Common myeloid progenitor, CD34-positive (primary cell): ENCODE data around the gene FOXK2.
A peak's percentile ranks its signal among the peaks of the same experiment; 100 is the strongest.

Experiments used
- CTCF ChIA-PET: fragments of 350-600 bp; sonication (Branson Sonifier 250); formaldehyde crosslinking; loops from one replicate; lab custom pipeline; 2021; ENCODE audit warnings: antibody characterized with exemption; lab: Charles Lee
- POLR2A ChIA-PET: fragments of 350-600 bp; sonication (Branson Sonifier 250); formaldehyde crosslinking; loops from one replicate; lab custom pipeline; 2021; ENCODE audit warnings: antibody characterized with exemption; lab: Charles Lee
- DNase-seq, 3 donors: peaks; one replicate each; pipeline versions ENCODE4 v3.0.0 to v3.0.0-alpha.2; 2013
- H3K27ac ChIP-seq, 2 experiments: 1 replicate in 1 of 2; 2 replicates in 1 of 2; pipeline ENCODE4 v1.7.0; 2013; ENCODE audit warnings: inconsistent platforms in 2 of 2, low read length in 2 of 2, mild to moderate bottlenecking in 2 of 2, low read depth in 1 of 2, moderate library complexity in 1 of 2; ENCODE audit not compliant: severe bottlenecking in 2 of 2, insufficient read depth in 1 of 2, poor library complexity in 1 of 2
- H3K27me3 ChIP-seq, 5 experiments: replicated peaks in 2 of 5; 1 replicate in 3 of 5; 2 replicates in 2 of 5; pipeline versions ENCODE4 v1.6.1 to v1.7.0; 2013; ENCODE audit warnings: low read length in 4 of 5, mild to moderate bottlenecking in 2 of 5, moderate library complexity in 2 of 5, inconsistent platforms in 1 of 5; ENCODE audit not compliant: insufficient read depth in 5 of 5, control insufficient read depth in 4 of 5
- H3K36me3 ChIP-seq, 4 experiments: 1 replicate in 2 of 4; 2 replicates in 2 of 4; pipeline versions ENCODE4 v1.6.1 to v1.7.0; 2013; ENCODE audit warnings: low read length in 3 of 4, control low read depth in 1 of 4, mild to moderate bottlenecking in 1 of 4; ENCODE audit not compliant: control insufficient read depth in 4 of 4, insufficient read depth in 4 of 4
- H3K4me1 ChIP-seq, 4 experiments: 1 replicate in 3 of 4; 2 replicates in 1 of 4; pipeline versions ENCODE4 v1.6.1 to v1.7.1; 2013; ENCODE audit warnings: low read length in 3 of 4, mild to moderate bottlenecking in 3 of 4, control low read depth in 1 of 4, inconsistent platforms in 1 of 4, moderate library complexity in 1 of 4; ENCODE audit not compliant: control insufficient read depth in 4 of 4, insufficient read depth in 4 of 4; ENCODE audit errors: control extremely low read depth in 1 of 4
- H3K4me3 ChIP-seq, 7 experiments: 1 replicate in 4 of 7; 2 replicates in 3 of 7; pipeline versions ENCODE4 v1.5.1 to v1.7.0; 2013; ENCODE audit warnings: mild to moderate bottlenecking in 7 of 7, low read length in 6 of 7, moderate library complexity in 6 of 7, inconsistent platforms in 2 of 7, low read depth in 2 of 7, control low read depth in 1 of 7; ENCODE audit not compliant: insufficient read depth in 4 of 7, control insufficient read depth in 1 of 7; ENCODE audit errors: extremely low read depth in 1 of 7
- H3K9me3 ChIP-seq, 5 experiments: 1 replicate in 4 of 5; 2 replicates in 1 of 5; pipeline versions ENCODE4 v1.6.1 to v1.7.1; 2013; ENCODE audit warnings: low read length in 4 of 5, mild to moderate bottlenecking in 2 of 5, inconsistent platforms in 1 of 5, low read depth in 1 of 5, moderate library complexity in 1 of 5; ENCODE audit not compliant: control insufficient read depth in 4 of 5, insufficient read depth in 2 of 5; ENCODE audit errors: control extremely low read depth in 1 of 5
- WGBS: methylation state at CpG from one replicate; pipeline ENCODE4 v1.1.5; 2013; ENCODE audit not compliant: insufficient coverage; 5-methylcytosine and 5-hydroxymethylcytosine counted together

Gene FOXK2

DNA sequence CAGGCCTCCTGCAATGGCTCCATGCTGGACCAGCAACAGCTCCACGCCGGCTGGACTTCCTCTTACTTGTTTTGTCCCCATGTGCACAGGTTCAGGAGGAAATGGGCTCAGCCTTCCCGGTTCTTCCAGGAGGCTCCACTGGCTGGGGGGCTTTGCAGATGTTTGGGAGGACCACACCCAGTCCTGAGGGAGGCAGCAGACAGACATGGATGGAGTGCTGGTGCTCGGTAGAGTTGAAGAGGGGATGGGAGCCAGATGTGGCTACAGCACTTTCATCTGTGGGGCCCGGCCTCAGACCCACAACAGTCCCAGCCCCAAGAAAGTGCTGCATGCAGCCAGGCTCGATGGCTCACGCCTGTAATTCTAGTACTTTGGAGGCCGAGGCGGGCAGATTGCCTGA lies 39.2 kb upstream of the FOXK2 start:
- WGBS: 96% methylated on average over 7 of the region's 9 CpGs
- H3K4me1 ChIP-seq: peaks cover 0 to 11% (median 0%) of the 10 kb centered on the region in 4 experiments
- H3K27ac ChIP-seq: no peak overlapping the region
- ChIA-PET CTCF (interaction anchor here (0.9 to 3.1 kb wide), 6 partner anchors 10 to 74 kb away, joined by 3 to 12 read pairs (median 5); no protein-coding TSS in a partner anchor), POLR2A (interaction anchor here (0.6 to 0.8 kb wide), 3 partner anchors 17 to 390 kb away, joined by 3 read pairs; no protein-coding TSS in a partner anchor)
- H3K36me3 ChIP-seq: peaks cover 4 to 85% (median 58%) of the 10 kb centered on the region in 4 experiments
- no peaks in the 10 kb centered on the region for H3K27me3 ChIP-seq
- no peaks in the 10 kb centered on the region for H3K9me3 ChIP-seq
- H3K4me3 ChIP-seq: no peak overlapping the region
- no peak for DNase-seq

DNA sequence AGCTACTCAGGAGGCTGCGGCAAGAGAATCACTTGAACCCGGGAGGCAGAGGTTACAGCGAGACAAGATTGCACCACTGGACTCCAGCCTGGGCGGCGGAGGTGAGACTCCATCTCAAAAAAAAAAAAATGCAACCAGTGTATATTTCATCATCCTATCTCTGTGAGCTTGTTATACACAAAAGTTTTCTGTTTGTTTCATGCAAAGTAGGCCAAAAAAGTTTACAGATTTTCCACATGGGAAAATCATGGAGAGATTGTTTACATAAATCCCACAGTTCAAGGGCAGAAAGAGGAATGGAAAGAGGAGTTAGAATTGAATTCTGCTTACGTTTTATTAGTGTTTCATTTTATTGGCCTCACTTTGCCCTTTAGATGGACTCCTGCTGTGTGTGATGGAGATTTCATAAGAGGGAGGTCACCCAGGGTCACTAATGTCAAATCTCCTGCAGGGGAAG lies 36.3 kb upstream of the FOXK2 start:
- DNase-seq: no peak
- no peaks in the 10 kb centered on the region for H3K27me3 ChIP-seq
- 100% methylated on average over 4 of the region's 6 CpGs for WGBS
- no peaks in the 10 kb centered on the region for H3K9me3 ChIP-seq
- H3K4me3 ChIP-seq: no peak overlapping the region
- H3K27ac ChIP-seq: no peak overlapping the region
- CTCF ChIA-PET: interaction anchor here (1.1 kb wide), 1 partner anchor 8 kb away, joined by 3 read pairs; no protein-coding TSS in a partner anchor
- POLR2A ChIA-PET: interaction anchor here (0.6 kb wide), 1 partner anchor 151 kb away, joined by 3 read pairs; no protein-coding TSS in a partner anchor
- H3K36me3 ChIP-seq: peaks cover 9 to 94% (median 81%) of the 10 kb centered on the region in 4 experiments
- H3K4me1 ChIP-seq: peaks cover 0 to 11% (median 0%) of the 10 kb centered on the region in 4 experiments

DNA sequence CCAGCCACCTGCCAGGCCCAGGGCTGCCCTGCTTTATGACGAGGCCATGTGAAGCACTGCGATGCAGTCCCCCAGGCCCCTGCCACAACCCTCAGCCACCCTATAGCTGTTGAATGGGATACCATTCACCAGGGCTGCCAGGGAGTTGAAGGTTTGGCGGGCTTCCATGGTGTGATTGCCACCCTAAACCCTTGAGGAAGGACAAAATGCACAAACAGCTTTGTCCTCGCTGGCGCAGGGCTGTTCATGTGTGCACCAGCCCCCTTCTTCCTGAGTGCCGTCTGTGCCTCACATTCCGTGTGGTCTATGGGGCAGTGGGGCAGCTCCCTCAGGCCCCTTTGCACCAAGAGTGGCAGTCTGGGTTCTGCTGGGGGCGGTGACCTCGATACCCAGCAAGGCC lies 35.7 kb upstream of the FOXK2 start:
- ChIA-PET CTCF (interaction anchor here (1.1 kb wide), 1 partner anchor 8 kb away, joined by 3 read pairs; no protein-coding TSS in a partner anchor), POLR2A (no interaction called here)
- Histone ChIP-seq H3K4me1 (peaks cover 0 to 6% (median 0%) of the 10 kb centered on the region in 4 experiments), H3K9me3 (no peaks in the 10 kb centered on the region), H3K27ac (no peak overlapping the region), H3K36me3 (peaks cover 9 to 92% (median 78%) of the 10 kb centered on the region in 4 experiments), H3K27me3 (no peaks in the 10 kb centered on the region), H3K4me3 (no peak overlapping the region)
- WGBS: 97% methylated on average over 9 of the region's 9 CpGs
- no peak for DNase-seq

DNA sequence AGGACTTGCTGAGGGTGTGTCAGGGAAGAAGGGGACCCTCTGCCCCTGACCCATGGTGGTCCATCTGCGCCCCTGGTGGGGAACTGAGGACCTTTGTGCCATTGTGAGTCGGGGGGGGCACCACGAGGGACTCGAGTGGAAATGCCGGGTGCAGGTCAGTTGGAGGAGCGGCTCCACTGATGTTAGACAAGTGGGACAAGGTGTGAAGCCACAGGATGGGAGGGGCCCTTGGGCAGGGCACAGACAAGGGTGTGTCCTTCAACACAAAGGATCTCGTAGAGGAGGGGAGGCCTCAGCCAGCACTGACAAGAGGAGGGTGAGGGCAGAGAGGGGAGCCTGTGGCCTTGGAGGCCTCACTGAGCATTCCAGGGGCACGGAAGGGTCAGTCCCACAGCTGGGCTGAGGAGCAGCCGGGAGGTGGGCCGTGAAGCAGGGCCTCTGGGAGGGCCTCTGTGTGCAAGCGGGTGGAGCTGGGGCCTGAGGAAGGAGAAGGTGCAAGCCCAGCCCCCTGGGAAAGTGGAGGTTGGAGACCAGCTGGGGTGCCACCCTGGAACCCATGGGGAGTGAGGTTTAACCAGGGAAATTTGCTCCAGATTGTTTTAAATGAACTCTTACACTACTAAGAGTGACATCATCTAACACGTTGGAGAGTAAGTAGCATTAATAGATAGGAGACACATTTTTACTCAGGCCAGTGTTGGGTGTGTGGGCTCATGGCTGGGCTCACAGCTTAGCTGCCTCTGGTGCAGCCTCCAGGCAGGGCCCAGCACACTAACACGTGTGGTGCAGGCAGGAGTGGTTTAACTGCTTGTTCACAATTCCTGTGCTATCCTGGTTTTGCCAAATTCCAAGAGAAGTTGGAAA lies 33.1 kb upstream of the FOXK2 start:
- DNase-seq: no peak
- H3K4me1 ChIP-seq: no peaks in the 10 kb centered on the region
- POLR2A ChIA-PET: no interaction called here
- H3K27me3 ChIP-seq: no peaks in the 10 kb centered on the region
- no peak overlapping the region for H3K4me3 ChIP-seq
- 94% methylated on average over 12 of the region's 13 CpGs for WGBS
- CTCF ChIA-PET: no interaction called here
- H3K27ac ChIP-seq: peak overlapping the region in 1 of 2 experiments; percentile 5
- peaks cover 5 to 75% (median 65%) of the 10 kb centered on the region in 4 experiments for H3K36me3 ChIP-seq
- H3K9me3 ChIP-seq: no peaks in the 10 kb centered on the region

DNA sequence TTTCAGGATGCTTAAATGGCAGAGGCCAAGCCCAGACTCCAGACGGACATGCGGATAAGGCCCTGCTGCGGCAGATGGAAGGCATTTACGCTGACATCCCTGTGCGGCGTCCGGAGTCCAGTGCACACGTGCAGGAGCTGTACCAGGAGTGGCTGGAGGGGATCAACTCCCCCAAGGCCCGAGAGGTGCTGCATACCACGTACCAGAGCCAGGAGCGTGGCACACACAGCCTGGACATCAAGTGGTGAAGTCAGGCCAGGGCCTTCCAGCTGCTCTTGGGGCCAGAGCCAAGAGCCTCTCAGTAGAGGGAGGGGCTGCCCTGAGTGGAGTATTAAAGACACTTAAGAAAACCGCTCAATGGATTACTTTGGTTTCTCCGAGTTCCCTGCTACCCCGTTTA lies 31.6 kb upstream of the FOXK2 start:
- H3K36me3 ChIP-seq: peaks cover 5 to 61% (median 55%) of the 10 kb centered on the region in 4 experiments
- no peaks in the 10 kb centered on the region for H3K27me3 ChIP-seq
- no peaks in the 10 kb centered on the region for H3K4me1 ChIP-seq
- CTCF ChIA-PET: interaction anchor here (0.9 to 1.3 kb wide), 2 partner anchors 49 to 65 kb away, joined by 3 read pairs; no protein-coding TSS in a partner anchor
- H3K4me3 ChIP-seq: no peak overlapping the region
- 97% methylated on average over 13 of the region's 14 CpGs for WGBS
- no peak for DNase-seq
- H3K9me3 ChIP-seq: no peaks in the 10 kb centered on the region
- POLR2A ChIA-PET: no interaction called here
- no peak overlapping the region for H3K27ac ChIP-seq

DNA sequence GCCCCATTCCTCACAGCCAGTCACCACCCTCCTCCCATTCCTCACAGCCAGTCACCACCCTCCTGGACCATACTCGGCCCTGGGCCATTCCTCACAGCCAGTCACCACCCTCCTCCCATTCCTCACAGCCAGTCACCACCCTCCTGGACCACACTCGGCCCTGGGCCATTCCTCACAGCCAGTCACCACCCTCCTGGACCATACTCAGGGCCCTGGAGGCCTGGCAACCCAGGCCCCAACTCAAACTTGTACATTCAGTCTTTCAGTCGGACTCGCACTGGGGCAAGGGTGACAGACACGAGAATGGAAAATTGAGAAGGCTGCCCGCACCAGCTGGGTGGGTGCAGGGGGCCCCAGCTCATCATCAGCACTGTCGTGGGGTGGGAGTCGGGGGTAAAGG lies 30.4 kb upstream of the FOXK2 start:
- Histone ChIP-seq H3K36me3 (peaks cover 5 to 49% (median 44%) of the 10 kb centered on the region in 4 experiments), H3K27ac (no peak overlapping the region), H3K4me1 (peaks cover 0 to 5% (median 2%) of the 10 kb centered on the region in 4 experiments), H3K4me3 (no peak overlapping the region), H3K27me3 (no peaks in the 10 kb centered on the region), H3K9me3 (no peaks in the 10 kb centered on the region)
- DNase-seq: no peak
- WGBS: 80% methylated on average over 5 of the region's 8 CpGs
- POLR2A ChIA-PET: no interaction called here
- CTCF ChIA-PET: interaction anchor here (0.7 to 1.3 kb wide), 4 partner anchors 9 to 64 kb away, joined by 3 to 4 read pairs (median 3); no protein-coding TSS in a partner anchor
